ENCODE data around the gene WWOX.

Gene WWOX

DNA sequence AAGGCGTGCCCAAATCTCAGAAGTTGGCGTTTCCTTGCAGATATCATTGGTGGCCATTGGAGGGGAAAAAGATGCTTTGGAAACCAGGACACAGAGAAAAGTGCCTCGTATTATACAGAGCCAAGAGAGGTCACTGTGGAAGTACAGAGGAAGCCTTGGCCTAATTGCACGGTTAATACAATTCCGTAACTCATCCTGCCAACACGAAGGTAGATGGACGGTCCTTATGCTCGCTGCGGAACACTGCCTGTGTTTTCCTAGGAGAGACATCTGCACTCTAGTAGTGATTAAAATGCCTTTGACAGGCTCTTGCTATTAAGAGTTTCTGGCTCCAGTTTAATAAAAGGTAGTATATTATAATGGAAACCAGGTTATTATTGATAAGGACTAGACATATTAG, 536.4 kb downstream of the WWOX start:
- no peak for DNase-seq

DNA sequence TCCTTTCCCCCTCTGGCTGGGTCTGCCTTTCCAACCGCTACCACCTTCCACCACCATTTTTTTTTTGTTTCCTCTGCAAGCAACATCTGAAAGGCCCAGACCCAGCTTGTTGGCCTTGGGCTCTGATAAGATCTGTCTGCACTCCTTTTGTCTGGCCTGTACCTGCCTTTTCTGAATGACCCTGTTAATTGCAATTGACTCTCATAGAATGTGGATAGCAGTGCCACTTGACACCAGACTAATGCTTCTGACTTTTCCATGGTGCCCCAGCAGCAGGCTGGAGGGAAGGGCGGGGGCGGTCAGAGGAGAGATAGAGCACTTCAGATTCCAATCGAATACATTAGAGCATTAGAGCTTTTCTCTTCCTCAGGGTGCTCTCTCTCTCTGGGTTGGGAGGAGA, 538.9 kb downstream of the WWOX start:
- DNase-seq = no peak

DNA sequence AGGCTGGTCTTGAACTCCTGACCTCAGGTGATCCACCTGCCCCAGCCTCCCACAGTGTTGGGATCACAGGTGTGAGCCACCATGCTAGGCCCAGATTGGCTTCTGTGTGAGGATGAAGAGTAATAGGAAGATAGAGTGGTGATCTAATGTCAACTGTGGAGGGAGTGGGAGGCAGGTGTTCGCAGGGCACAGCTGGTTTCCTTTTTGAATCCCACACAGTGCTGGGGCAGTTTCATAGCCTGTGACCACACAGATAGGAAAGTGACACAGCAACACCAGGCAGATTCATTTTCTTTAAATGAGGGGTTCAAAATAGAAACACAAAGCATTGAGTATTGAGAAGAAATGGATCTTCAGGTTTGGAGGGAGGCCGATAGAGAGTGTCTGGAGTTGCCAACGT, 540.3 kb downstream of the WWOX start:
- DNase-seq = no peak

DNA sequence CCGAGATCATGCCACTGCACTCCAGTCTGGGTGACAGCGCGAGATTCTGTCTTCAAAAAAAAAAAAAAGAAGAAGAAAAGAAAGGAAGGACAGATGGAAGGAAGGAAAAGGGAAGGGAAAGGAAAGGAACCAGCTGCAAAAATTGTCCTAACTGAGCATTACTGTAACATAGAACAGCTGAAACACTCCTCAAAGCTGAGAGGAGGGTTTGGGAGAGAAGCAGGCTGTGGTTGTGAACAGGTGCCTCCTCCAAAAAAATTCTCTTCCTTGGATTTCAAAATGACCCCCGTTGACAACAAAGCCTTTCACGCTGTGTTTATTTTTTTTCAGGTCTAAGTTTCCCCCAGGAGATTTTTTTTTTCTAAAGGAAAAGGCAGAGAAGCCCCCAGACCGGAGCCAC, 541.4 kb downstream of the WWOX start:
- DNase-seq = no peak

DNA sequence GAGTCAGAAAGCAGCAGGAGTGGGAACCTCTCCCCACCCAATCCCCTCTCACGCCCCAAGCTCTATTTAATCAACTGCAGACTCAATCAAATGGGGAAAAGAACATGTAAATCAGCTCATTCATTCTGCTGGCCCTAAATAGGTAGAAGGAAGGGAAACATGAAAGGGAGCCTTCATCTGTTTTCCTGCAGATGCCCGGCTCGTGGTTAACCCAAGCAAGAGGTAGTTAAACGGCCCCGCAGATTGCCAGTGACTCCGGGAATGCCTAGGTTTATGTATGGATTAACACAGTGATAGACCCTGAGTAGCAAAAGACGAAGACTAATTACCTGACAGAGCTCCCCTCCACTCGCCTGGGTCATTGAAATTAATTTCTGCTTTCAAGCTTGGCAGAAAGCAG, 542.0 kb downstream of the WWOX start:
- no peak for DNase-seq

DNA sequence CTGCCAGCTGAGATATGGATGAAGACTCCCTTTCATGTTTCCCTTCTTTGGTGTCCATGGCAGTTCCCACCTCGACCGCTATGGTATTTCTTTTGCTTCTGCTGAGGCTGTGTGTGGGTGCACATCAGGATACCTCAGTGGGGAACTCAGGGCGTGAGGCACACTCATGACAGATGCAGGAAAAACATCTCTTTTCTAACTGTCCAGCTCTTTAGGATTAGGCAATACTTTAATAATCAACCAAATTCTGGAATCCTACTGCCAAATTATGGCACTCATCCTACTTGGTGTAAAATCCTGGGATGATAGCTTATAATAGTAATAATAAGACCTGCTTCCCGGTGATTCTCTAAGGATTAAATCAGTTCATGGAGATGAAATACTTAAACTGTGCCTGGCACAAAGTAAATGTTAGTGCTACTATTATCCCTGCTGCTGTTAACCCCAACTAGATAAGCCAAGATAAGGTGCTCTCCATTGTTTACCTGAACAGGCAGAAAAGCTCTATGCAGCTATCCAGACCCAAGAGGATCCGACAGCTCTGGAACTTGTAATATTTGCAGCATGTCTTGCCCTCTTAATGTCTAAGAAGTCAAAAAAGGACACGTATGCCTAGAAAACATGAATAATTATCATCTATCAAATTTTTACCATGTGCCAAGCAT, 543.3 kb downstream of the WWOX start:
- DNase-seq = no peak

DNA sequence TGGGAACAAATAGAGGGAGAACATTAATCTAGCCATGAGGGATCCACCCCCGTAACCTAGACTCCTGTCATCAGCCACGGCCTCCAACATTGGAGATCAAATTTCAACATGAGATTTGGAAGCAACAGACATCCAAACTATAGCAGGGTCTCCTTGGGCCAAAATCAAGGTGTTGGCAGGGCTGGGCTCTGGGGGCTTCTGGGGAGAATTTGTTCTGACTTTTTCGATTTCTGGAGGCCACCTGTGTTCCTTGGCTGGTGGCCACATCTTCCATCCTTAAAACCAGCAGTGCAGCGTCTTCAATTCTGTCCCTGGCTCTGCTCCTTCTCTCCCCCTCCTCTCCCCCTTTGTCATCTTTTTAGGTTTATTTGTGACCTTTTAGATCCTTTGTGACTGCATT, 546.2 kb downstream of the WWOX start:
- no peak for DNase-seq

DNA sequence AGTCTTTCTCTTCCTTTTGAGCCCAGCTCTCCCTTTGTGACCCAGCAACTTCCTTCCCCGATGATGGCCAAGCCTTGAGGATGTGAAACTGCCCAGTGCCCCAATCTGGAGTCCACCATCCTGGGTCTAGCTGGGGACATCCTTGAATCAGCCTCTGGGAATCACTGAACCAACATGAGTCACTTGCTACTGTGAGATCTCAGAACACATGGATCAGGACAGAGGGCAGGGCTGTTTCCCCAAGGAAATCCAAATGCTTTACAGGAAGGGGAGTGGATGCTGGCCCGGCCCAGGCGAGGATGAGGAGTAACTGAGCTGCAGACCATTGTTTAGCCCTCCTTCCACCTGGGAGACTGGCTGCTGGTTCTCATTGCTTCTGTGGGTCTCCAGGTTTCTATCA, 547.6 kb downstream of the WWOX start:
- no peak for DNase-seq

DNA sequence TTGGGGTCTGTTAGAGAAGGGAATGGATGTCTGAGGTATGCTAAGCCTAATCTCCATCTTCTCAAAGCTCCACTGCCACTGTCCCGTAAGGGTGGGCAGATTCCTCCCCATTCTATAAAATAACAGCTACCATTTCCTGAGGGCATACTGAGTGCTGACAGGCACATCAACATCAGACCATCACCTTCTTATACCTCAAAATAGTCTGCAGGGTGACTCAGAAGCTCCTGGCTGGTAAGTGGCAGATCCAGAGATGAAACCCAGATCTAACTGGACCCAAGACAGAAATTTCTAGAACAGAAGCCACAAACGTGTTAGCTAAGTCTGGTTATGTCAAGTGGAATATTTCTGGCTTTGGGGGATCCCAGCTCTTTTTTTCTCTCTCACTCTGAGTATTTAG, 548.0 kb downstream of the WWOX start:
- DNase-seq = no peak

DNA sequence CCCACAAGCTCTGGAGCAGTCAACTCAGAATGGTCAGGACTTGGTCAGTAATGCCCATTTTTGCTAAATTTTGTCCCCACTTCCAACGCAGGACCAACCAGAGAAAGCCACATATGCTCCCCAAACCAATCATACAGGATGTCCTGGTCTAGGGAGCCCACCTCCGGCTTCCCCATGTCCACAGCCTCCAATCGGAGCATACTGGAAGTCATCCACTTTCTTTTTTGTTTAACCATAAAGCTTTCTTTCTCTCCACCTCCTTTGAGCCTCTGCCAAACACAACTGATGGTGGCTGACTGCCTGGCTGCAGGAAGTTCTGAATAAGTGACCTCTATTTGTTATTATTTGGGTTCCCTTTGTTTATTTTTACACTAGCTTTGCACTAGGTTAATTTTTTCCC, 549.1 kb downstream of the WWOX start:
- no peak for DNase-seq

DNA sequence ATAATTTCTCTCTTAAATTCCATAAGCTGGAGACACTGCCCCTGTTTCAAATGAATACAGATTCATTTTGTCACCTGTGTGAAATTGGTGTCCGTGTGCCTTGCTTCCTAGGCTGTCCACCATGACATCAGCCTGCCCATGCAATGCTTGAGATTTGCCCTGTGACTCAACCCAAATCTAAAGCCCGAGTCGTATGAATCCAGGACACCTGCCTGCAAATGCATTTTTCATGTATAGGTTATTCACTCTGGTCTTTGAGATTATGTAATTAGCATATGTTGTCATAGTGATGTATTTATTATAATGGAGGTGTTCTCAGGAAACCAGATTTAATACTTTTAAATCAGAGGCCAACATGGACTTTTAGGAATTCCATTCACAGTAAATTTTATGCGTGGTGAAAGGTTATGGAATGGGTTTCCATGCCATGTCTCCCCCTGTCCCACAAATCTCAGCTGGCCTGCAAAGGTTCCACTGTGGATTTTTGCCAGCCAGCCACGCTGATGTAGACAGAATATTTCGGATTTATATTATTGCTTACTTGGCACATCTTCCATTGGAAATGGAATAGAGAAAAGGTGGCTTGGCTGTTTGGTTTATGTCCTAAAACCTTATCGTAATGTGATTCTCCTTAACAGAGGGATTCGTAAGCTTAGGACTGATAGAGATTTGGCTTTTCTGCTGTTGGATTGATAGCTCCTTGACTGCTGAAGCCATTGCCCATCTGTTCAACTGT, 551.1 kb downstream of the WWOX start:
- DNase-seq = no peak

DNA sequence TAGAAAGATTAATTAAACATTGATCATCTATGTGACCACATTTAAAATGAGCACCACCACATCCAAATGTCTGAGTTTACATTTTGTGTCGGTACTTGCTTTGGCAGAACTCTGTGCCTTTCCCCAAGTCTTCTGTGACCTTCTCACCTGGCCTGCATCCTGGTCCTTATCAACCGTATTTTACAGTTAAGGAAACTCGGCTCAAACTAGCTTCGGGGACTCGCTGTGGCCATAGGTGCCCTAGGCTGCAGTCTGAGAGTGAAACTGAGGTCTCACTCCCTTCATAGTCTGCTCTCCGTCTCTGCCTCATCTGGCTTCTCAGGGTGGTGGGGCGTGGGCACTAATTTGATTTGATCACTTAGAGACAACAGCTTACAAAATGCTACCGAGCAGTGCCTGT, 555.5 kb downstream of the WWOX start:
- DNase-seq = no peak

DNA sequence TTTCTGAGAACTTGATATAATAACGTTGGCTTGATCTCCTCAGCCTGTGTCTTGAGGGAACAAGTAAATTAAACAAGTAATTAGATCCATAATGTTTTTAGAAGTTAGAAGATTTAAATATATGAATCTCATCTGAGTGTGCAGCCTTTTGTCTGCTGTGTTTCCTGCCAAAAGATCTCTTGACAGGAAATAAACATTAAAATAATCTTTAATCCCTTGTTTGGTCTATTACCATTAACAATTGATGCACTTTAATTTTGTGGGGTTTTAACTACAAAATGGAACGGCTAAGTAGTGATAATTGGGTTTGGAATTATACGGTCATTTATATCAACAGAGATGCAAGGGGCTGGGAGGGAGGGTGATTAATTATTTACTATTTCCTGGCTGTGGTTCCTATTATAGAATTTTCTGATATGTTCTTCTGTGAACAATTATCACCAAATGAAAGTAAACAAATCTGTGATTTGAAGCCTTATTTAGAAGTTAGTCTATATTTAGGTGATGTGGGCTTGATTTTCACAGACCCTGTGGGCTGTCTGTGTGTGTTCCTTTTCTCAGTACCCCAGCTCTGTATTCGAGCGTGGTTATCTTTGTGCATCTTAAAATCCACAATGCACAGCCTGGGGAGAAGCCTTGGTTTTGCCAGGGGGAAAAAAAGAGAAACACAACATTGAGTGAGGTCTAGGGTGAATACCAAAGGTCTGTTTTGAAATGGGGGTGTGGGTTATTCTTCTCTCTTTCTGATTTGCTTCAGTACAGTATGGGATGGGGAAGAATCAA, 556.1 kb downstream of the WWOX start:
- DNase-seq = no peak

DNA sequence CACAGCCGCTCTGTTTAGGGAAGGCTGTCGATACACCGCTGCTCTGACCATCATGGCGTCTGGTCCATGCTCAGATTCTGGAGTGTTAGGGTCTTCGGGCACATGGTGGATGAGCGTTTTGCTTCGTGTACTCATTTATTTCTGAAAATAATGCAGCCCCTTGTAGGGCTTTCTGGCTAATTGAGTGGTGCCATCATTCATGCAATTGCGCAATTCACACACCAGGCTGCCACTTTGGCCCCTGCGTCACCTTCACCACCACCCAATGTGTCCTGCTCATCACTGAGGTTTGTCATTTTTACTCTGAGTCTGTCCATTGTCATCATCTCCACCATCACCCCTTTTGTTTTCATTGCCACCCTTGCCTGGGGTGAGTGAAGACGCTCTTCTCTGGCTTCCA, 557.4 kb downstream of the WWOX start:
- DNase-seq = no peak

DNA sequence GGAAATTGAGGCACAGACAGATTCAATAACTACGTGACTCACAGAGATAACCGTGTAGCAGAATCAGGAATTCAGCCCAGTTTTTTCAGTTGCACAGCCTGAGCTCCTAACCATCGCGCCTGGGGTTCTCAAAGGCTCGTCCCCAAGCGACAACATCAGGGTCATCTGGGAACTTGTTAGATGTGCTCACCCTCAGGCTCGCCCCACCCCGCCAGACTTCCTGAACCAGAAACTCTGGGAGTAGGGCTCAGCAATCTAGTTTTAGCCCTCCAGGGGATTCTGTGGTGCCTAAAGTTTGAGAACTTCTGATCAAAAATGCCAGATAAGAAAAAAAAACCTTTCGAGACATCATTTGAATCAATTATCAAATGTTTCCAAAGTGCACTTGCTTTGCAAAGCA, 559.8 kb downstream of the WWOX start:
- no peak for DNase-seq

DNA sequence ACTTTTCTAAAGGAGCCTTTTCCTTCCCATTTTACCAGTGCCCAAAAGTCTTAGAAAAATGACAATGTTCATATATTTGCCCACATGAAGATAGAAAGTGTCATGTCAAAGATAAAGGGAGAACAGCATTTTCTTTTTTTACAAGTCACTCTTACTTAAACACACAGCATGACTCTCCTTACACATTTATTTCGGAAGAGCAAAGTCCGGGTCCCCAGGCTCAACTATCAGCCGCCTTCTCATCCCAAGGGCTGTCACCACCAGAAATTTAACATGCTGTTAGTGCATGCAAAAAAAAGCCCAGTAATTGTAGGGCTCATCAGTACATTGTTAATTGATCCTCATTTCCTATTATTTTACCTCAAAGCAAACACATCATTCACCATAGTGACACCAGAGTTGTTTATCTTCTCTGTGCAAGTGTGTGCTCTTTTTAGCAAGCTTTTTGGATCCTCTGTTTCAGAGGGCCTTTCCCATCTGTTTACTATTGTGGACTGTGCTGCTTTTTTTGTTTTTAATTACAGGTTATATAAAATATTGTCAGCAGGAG, 560.3 kb downstream of the WWOX start:
- DNase-seq = no peak

DNA sequence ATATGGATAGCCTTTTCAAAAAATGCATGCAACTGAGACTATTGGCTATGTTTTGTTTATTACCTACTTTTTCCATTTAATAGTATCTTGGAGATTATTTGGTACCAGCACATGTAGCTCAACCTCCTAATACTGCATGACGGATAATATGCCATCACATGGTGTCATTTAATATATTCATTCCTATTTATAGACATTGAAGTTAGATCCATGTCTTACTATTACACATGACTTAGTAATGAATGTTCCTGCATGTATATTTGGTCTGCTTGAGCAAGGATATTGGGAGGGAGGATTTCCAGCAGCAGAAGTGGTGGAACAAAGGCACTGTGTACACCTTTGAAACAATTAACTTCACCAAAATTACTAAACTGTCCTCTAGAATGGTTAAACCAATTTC, 561.3 kb downstream of the WWOX start:
- no peak for DNase-seq

DNA sequence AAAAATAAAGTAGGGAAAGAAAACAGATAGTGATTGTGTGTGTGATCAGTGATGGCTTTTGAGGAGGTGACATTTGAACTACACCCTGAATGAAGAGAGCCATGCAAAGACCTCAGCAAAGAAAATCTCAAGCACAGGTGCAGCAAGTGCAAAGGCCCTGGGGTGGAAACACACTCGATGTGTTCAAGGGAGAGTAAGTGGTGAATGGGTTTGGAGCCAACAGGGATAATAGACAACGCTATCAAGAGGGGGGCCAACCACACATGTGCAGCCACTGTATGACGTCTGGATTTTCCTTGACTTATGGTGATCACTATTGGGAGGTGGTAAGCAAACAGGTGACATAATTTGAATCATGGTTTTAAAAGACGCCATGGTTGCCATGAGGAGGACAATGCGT, 564.2 kb downstream of the WWOX start:
- DNase-seq = no peak

DNA sequence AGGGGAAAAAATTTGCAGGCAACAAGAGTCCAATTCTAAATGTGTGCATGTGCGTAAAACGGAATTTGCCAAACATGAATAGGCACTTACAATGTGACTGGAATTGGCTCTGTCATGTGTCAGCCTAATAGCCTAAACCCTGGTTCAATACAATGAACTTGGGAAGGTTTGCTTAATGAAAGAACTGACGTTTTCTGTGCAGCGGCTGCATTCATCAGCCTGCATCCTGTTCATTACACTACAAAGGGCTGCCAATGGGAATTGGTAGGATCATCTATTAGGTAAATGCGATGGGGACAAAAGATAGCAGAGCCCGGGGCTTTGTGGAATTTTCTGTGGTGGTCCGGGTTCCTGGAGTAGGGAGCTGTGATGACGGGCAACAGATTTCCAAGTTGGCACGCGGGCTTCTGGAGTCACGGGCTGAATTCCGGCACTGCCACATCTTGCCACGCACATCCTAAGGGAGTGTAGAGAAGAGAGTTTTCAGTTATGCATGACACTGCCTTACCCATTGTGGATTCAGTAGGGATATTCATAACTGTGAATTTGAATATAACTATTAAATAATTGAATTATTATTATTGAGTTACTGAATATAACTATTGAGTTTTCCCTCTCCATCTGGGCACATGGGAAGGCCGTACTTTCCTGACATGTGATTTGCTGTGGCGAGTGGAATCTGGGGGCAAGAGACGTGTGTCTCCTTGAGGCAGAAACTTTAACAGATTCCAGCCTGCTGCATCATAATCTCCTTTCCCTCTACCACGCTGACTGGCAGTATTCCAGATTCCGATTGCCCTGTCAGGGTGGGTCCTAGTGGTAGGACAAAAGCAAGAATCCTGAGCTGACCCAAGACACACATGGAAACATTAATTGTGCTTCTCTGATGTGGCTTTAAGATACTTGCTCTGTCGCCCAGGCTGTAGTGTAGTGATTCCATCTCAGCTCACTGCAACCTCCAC, 565.6 kb downstream of the WWOX start:
- no peak for DNase-seq

DNA sequence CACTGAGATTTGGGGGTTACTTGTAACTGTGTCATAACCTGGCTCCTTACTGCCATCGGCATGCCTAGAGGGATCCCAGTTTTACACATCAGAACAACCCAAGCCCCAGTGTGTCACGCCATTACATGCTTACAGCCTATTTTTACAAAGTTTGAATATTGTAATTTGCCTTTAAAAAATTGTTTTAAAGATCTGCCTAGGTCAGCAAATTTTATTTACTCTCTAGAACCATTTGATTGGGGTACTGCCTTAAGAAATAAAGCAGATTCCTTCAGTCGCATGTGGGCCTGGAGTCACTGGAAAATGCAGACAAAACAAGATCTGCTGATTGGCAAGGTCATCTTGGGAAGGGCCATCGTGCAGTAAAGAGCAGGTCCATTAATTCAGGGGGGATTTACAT, 566.9 kb downstream of the WWOX start:
- DNase-seq = no peak

DNA sequence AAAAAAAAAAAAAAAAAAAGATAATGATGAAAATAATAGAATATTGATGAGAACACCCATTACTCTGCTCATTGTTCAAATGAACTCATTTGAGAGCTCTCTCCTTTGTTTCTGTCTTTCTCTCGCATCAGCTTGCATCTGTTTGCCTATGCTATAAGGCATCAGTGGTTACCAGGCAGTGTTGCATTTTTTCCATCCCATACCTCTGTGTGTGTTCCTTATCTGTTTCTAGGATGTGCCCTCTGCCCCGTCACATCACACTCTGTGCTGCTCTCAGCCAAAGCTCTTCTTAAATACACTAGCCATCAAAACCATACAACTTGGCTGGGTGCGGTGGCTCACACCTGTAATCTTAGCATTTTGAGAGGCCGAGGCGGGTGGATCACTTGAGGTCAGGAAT, 568.2 kb downstream of the WWOX start:
- no peak for DNase-seq

DNA sequence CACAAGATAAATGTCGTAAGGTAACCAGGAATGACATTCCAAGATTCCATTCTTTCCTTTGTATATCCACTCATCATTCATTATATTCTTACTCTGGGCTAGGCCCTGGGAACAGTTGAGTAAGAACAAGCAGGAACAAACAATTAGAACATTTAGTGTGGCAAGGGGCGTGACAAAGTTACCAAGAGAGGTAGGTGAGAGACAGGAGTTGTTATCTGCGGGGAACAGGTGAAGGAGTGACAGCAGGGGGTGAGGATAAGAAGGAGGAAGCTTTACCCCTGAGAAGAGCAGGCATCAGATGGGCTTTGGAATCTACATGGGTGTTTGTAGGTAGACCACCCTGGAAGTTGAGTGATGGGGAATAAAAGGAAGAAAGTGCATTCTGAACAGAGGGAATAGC, 568.9 kb downstream of the WWOX start:
- DNase-seq = no peak

DNA sequence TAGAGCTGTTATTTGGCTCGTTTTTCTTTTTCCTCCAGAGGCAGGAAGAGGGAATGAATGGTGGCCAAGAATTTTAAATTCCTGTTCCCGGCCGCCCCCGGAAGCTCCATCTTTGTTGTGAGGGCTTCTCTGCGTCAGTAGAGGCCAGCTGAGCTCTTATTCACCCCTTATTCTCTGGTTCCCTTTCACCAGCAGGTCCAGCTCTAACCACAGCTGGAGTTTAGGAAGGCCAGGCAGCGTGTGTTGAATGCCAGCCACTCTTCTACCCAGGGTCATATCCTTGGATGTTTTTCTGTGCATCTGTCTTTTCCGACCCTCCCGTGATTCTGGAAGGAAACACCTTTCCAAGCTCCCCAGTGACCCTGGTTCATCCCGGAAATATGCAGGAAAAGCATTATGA, 570.5 kb downstream of the WWOX start:
- DNase-seq = no peak

All from NCI-H69 (cell line).